Osteocyte (in vitro differentiated cells): ENCODE data around the gene ZNF324B. TPM values are rescaled to one million over a fixed set of nuclear protein-coding genes. Genes with fewer than 3 reads are reported as not detected.

Experiments used
- DNase-seq: peaks from one replicate; pipeline ENCODE4 v3.0.0; 2021; ENCODE audit warnings: mixed read lengths; ENCODE audit not compliant: unreplicated experiment; ENCODE audit errors: extremely low spot score
- H3K27ac Mint-ChIP-seq: one replicate; pipeline ENCODE4 v1.8.0; 2021; ENCODE audit warnings: mild to moderate bottlenecking, mixed read lengths; ENCODE audit not compliant: unreplicated experiment
- H3K27me3 Mint-ChIP-seq: one replicate; pipeline ENCODE4 v1.8.0; 2021; ENCODE audit warnings: mixed read lengths; ENCODE audit not compliant: unreplicated experiment
- H3K36me3 Mint-ChIP-seq: one replicate; pipeline ENCODE4 v1.8.0; 2021; ENCODE audit warnings: mixed read lengths; ENCODE audit not compliant: unreplicated experiment
- H3K4me1 Mint-ChIP-seq: one replicate; pipeline ENCODE4 v1.8.0; 2021; ENCODE audit warnings: mixed read lengths; ENCODE audit not compliant: unreplicated experiment
- H3K4me3 Mint-ChIP-seq: one replicate; pipeline ENCODE4 v1.8.0; 2021; ENCODE audit warnings: mild to moderate bottlenecking, moderate library complexity, mixed read lengths; ENCODE audit not compliant: unreplicated experiment
- H3K9me3 Mint-ChIP-seq: one replicate; pipeline ENCODE4 v1.8.0; 2021; ENCODE audit warnings: mixed read lengths; ENCODE audit not compliant: unreplicated experiment
- CTCF ChIP-seq: fragments of 200-600 bp; sonication (generic); IDR thresholded peaks from 2 replicates; pipeline ENCODE4 v1.5.0; 2021; ENCODE audit warnings: antibody characterized with exemption, mild to moderate bottlenecking, moderate library complexity
- total RNA-seq: library from RNA; stranded (reverse); gene quantifications from 2 replicates; pipeline ENCODE4 v1.2.1, GENCODE V29; 2021

ZNF324B gene
- total RNA-seq, 1 donor from 2014 or later: 7.4 TPM

GRCh38 chr19:58475714-58476497, 24.5 kb downstream of the ZNF324B start, which contains the start of gene ZNF446:
TSS of gene ZNF446 (plus strand) at chr19:58476352. CDS start at chr19:58477219, 867 bp downstream.
- H3K27ac Mint-ChIP-seq: peak within 1 kb of the TSS; percentile 98
- TF ChIP-seq CTCF: no peak
- peak within 1 kb of the TSS; percentile 90 for H3K4me3 Mint-ChIP-seq
- peaks cover 9% of the 10 kb centered on the region for H3K36me3 Mint-ChIP-seq
- peak; percentile 96 for DNase-seq
- no peaks in the 10 kb centered on the region for H3K9me3 Mint-ChIP-seq
- no peaks in the 10 kb centered on the region for H3K27me3 Mint-ChIP-seq
- peaks cover 20% of the 10 kb centered on the region for H3K4me1 Mint-ChIP-seq

- H3K27me3 Mint-ChIP-seq: no peaks in the 10 kb centered on the region
- H3K4me3 Mint-ChIP-seq: peak overlapping the region; percentile 90
- peaks cover 10% of the 10 kb centered on the region for H3K36me3 Mint-ChIP-seq
- DNase-seq: no peak
- no peak for TF ChIP-seq CTCF
- H3K9me3 Mint-ChIP-seq: no peaks in the 10 kb centered on the region
- peaks cover 20% of the 10 kb centered on the region for H3K4me1 Mint-ChIP-seq
- peak overlapping the region; percentile 98 for H3K27ac Mint-ChIP-seq
Measured at GRCh38 chr19:58476498-58477015, 25.1 kb downstream of the ZNF324B start.

- DNase-seq: no peak
- no peak for TF ChIP-seq CTCF
- peak overlapping the region; percentile 90 for H3K4me3 Mint-ChIP-seq
- no peaks in the 10 kb centered on the region for H3K9me3 Mint-ChIP-seq
- no peaks in the 10 kb centered on the region for H3K27me3 Mint-ChIP-seq
- H3K36me3 Mint-ChIP-seq: peaks cover 10% of the 10 kb centered on the region
- peaks cover 20% of the 10 kb centered on the region for H3K4me1 Mint-ChIP-seq
- peak overlapping the region; percentile 98 for H3K27ac Mint-ChIP-seq
Measured at GRCh38 chr19:58477130-58477529, 25.7 kb downstream of the ZNF324B start.

- H3K4me1 Mint-ChIP-seq: peaks cover 20% of the 10 kb centered on the region
- peaks cover 10% of the 10 kb centered on the region for H3K36me3 Mint-ChIP-seq
- no peak for TF ChIP-seq CTCF
- no peaks in the 10 kb centered on the region for H3K9me3 Mint-ChIP-seq
- no peak for DNase-seq
- H3K27me3 Mint-ChIP-seq: no peaks in the 10 kb centered on the region
- no peak overlapping the region for H3K27ac Mint-ChIP-seq
- no peak overlapping the region for H3K4me3 Mint-ChIP-seq
Measured at GRCh38 chr19:58477871-58478270, 26.4 kb downstream of the ZNF324B start.

GRCh38 chr19:58479303-58479702, 27.9 kb downstream of the ZNF324B start:
- no peak for DNase-seq
- no peaks in the 10 kb centered on the region for H3K27me3 Mint-ChIP-seq
- H3K27ac Mint-ChIP-seq: no peak overlapping the region
- H3K36me3 Mint-ChIP-seq: peaks cover 7% of the 10 kb centered on the region
- H3K4me3 Mint-ChIP-seq: no peak overlapping the region
- no peak for TF ChIP-seq CTCF
- H3K4me1 Mint-ChIP-seq: peaks cover 19% of the 10 kb centered on the region
- no peaks in the 10 kb centered on the region for H3K9me3 Mint-ChIP-seq
